GM21423 (cell line): Measurements from ENCODE around the gene MRPL23.
"Not testable (repeated sequence)": the region's sequence is repeated elsewhere in the genome, so short reads cannot be mapped to it uniquely, and the experiment has no call there.

Experiments
- ATAC-seq: cut with Tn5 transposase; IDR thresholded peaks from one replicate; pipeline ENCODE4 v1.9.1; 2021; ENCODE audit warnings: mild to moderate bottlenecking, moderate library complexity; ENCODE audit not compliant: unreplicated experiment

MRPL23 gene

DNA sequence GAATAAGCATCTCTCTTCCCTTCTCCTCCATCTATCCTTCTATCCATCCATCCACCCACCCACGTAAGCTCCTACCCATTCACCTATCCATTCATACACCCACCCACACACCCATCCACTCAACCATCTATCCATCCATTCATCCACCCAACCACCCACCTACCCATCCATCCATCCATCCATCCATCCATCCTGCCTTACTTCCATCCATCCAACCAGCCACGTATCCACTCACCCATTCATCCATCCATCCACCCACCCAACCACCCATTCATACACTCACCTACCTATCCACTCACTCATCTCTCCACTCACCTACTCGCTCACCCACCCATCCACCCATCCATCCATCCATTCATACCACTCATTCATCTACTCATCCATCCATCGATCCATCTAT, 14.5 kb upstream of the MRPL23 start:
- ATAC-seq = no peak

DNA sequence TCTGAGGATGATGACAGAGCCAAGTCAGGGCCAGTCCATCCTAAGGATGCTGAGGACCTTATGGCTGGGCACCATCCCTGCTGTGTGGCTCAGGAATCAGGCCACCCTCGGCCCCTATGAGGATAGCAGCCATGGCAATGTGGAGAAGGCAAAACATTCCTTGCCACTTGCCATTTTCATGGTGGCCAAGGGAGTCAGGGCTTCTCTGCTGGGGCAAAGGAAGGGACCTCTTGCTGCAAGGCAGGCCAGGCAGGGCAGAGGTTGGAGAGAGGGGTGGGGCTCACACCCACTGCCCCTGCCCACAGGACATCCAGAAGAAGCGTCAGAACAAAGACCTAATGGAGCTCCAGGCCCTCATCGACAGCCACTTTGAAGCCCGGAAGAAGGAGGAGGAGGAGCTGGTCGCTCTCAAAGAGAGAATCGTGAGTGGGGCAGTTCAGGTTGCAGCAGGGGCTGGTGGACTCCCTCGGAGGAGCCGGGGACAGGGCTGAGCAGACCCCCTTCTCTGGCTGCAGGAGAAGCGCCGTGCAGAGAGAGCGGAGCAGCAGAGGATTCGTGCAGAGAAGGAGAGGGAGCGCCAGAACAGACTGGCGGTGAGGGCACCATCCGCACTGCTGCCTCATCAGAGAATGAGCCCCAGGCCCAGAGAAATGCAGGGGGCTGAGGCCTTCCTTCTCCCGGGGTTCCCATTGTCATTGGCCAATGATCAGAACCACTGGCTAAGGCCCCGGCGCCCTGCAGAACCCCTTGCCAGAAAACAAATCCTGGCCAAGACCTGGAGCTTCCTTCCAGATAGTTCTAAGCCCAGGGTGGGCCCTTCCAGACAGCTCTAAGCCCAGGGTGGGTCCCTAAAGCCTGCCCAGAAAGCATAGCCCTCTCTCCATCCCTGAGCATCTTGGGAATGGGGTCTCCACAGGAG, 13.5 kb upstream of the MRPL23 start:
- no peak for ATAC-seq

DNA sequence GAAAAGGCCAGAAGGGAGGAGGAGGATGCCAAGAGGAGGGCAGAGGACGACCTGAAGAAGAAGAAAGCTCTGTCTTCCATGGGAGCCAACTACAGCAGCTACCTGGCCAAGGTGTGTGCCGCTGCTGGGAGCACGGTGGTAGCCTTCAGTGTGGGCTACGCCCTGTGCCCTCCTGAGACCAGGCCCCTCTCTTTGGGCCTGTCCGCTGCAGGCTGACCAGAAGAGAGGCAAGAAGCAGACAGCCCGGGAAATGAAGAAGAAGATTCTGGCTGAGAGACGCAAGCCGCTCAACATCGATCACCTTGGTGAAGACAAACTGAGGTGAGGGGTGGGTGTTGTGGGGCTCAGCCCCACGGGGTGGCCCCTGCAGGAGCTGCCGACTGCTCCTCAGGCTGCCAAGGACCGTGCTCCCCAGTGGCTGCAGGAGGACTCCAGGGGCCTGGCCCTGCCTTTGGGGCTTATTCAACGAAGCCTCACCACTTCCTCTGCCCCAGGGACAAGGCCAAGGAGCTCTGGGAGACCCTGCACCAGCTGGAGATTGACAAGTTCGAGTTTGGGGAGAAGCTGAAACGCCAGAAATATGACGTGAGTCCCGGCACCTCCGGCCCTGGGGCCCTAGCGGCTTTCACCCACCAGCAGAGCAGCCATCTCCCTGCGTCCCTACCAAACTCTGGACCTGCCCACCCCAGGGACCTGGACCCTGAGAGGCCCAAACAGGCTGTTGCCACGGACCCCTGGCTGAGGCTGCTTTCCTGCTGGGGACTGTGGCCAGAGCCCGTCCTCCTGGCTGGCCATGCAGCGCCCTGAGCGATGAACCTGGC, 12.6 kb upstream of the MRPL23 start:
- ATAC-seq = no peak

DNA sequence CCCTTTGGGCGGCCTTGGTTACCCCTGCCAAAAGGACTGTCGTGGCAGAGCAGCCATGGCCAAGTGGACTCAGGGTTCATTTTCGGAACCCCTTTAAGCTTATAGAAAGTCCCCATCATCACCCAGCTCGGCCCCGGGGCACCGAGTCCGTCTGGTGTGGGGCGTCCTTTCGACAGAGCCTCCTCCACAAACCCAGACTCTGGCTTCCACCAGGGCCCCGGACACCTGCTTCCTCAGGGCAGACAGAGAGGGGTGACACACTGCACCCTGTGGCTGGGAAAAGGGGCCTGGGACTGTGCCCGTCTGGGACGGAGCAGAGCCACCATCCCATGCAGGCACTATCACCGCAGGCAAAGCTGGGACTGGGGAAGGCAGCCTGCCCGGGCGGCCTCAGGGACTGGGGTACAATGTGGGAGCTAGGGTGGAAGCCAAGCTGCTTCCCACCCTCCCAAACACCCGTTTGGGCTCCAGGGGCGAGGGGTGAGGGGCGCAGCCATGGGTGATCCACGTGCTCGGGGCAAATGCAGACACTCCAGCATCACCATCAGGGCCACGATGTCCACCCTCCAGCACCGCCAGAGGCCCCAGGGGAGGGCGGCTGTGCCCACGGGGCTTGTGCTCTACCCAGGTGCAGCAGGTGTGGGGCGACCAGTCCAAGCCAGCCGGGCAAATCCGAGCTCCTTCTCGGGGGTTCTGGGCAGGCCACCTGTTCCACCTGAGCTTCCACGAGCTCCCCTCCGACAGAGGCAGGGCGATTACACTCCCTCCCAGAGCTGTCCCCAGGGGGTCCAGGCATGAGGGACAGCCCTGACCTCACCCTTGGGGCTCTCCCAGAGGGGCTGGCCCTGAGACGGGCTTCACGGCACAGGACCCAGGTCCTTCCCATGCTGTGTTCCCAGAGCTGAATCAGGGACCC, 11.7 kb upstream of the MRPL23 start:
- no peak for ATAC-seq

DNA sequence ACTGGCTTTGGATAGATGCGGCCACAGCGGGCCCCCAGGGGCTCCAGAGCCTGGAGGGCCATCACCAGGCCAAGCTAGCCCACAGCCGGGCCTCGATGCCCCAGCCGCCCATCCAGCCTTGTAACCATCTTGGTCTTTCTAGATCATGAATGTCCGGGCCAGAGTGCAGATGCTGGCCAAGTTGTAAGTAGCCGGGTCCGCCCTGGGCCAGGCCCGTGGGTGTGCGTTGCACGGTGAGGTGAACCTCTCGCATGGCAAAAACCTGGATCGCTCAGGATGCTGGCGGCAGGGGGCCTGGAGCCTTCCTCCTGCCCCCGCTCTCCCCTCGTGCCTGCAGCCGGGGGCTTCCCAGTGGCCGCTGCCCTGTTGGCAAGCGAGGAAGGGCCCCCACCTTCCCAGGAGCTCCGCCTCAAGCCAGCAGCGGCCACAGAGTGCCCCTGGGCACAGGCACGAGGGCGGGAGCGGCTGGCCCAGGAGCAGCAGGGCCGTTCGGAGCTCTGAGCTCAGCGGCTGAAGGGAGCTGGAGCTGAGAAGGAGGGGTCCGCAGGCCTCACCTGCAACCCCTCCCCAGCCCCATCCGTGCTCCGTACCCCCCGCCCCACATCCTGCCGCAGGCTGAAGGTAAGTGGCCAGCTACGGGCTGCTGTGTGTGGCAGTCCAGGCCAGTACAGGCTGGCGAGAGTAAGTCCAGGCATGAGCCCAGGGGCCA, 10.9 kb upstream of the MRPL23 start:
- ATAC-seq = no peak

DNA sequence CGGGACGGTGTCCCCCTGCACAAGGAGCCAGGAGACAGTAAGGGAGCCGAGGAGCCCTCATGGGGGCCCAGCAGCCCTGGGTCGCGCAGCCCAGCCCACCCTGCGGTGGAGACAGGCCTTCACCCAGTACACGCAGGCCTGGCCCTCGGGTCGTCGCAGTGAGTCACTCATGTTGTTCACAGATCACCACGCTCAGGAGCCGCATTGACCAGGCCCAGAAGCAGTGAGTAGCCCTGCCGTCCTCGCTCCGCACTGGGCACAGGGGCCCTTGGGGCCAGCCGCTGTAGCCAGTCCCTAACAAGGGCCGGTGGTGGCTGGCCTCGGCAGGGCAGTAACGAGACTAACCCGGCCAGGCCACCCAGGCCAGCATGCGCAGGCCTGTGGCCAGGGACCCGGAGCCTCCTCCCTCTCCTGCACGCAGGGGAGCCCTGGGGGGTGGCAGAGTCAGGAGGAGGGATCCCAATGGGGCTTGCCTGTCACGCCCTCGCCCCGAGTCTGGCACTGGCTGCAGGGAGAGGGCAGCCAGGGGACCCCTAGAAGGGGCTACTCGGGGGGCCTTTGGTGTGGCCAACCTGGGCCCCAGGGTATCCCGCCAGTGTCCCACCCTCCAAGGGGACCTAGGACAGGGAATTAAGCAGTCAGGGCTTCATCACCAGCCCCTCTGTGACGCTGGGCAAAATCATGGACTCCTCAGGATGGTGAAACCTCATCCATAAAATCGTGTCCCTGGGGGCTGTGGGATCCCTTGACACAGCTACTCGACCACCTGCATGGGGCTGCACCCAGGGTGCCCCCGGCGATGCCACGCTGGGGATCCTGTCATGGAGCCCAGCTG, 10.1 kb upstream of the MRPL23 start:
- no peak for ATAC-seq

DNA sequence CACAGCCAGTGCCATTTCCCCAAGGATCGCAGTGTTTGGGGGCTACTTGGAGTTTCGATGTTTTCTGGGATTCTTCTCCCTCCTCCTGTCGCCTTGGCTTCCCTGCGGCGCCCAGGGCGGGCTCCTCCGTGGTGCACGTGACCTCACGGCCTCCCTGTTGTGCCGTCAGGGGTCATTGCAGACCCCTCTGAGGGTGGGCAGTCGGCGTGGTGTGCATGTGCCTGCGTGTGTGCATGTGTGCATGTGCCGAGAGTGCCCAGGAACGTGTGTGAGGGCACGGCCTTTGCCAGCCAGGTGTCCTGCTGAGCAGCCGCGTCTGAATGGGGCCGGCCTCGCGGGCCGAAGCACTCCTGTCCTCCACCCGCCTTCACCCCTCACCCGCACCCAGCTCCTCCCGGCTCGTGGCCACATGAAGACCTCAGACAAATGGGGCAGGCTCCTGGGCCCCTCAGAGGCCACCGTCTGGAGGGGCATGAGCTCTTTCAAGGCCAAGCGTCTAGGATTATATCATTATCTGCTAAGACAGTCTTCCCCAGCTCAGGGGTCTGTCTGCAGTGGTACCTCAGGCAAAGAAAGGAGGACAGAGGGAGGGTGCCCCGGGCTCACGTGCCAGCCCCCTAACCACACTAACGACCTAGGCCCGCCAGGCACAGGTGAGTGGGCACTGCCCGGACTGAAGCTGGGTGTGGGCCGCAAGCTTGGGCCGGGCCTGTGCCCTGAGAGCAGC, 9.4 kb upstream of the MRPL23 start:
- no peak for ATAC-seq

DNA sequence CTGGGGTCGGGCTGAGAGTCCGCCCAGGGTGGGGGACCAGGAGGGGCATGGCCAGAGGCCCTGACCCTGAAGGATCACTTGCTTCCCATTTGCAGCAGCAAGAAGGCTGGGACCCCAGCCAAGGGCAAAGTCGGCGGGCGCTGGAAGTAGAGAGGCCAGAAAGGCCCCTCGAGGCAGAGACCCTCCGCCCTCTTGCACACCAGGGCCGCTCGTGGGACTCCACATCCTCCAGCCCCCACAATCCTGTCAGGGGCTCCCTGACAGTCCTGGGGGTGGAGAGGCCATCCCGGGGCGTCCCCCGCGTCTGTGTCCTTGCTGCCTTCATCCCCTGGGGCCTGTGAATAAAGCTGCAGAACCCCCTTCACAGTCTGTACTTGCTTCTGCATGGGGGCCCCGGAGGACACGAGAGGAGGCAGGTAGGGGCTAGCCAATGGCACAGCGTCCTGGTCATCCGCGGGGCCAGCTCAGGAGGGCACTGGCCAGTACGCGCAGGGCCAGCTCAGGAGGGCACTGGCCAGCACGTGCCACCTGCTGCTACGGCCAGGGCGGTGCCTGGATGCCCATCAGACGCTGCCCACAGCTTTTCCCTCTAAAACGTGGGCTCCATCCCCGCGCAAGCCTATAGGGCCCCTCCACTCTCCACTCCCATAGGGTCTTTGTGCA, 8.7 kb upstream of the MRPL23 start:
- ATAC-seq = no peak

DNA sequence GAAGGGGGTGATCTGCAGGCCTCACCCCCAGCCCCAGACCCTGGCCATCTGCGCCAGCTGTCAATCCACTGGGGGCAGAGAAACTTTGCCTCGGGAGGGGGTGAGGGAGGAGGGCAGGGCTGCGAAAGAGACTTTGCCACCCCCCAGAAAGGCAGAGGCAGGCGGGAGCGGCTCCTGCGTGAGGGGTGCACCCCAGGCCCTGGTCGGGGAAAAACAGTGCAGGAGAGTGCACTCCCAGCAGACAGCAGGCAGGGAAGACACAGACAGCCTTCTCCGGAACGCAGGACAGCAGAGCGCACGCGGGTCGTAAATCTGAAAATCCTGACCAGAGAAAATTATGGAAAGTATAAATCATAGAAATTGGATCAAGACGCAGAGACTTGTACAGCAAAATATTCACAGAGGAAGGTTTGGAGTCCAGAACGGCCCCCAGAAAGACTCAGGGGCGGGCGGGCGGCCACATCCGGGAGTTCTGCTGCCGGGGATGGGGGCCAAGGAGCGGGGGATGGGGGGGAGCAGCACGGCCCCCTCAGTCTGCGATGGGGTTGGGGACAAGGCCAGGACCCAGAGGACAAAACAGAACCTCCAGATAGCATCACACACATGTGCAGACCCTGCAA, 8.0 kb upstream of the MRPL23 start:
- no peak for ATAC-seq

DNA sequence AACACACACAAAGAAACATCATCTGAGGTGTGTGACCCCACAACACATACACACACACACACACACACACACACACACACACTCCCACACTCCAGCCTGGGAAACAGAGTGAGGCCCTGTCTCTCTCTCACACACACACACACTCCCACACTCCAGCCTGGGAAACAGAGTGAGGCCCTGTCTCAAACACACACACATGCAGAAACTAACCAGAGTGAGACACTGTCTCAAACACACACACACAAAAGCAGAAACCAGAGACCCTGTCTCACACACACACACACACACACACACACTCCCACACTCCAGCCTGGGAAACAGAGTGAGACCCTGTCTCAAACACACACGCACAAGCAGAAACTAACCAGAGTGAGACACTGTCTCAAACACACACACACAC, 7.3 kb upstream of the MRPL23 start:
- ATAC-seq = not testable (repeated sequence)

DNA sequence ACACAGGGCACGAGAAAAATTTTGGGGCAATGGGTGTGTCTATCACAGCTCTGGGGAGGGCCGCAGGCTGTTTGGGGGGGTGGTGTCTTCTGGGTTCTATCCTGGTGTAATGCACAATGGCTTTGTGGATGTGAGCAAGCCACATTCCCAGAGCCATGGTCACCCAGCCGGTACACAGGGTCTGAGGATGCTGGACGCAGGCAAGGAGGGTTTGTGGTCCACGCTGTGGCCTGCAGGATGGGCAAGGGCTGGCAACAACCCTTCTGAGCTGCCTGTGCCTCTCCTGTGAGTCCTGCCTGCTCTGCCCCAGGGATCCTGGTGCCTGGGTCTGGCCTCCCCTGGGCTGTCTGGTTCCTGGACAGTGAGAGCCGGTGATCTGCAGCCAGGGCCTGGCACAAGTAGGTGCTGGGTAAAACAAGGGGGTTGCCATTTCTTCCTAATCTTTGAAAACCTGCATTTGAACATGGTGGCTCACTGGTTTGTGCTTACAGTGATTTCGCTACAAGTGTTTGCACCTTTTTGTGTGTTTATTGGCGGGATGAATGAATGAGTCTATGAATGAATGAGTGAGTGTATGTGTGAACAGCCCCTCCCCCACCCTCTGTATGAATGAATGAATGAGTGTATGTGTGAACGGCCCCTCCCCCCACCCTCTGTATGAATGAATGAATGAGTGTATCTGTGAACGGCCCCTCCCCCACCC, 4.4 kb upstream of the MRPL23 start:
- ATAC-seq = no peak

DNA sequence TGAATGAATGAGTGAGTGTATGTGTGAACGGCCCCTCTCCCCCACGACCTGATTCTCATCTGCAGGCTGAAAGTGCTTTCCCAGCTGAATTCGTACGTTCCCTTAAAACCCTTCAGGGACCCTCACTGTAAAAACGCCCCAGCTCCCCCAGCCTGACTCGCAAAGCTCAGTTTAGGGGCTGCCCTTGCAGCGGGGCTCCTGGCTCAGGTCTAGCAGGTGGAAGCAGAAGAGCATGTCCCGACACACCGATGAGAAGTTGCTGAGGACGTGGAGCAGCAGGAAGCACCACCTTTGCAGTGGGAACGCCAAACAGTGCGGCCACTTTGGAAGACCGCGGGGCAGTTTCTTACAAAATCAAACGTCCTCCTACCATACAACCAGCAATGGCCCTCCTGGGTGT, 3.6 kb upstream of the MRPL23 start:
- ATAC-seq = no peak

DNA sequence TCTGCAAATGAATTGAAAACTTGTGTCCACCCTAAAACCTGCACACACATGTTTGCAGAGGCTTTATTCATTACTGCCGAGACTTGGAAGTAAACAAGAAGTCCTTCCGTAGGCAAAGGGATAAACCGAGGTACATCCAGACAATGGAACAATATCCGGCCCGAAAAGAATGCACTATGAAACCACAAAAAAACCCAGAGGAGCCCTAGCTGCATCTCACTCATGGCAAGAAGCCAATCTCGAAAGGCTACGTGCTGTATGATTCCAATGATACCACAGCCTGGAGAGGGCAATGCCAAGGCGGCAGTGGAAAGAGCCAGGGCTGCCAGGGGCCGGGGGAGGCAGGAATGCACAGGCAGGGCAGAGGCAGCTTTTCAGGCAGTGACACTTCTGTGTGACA, 3.2 kb upstream of the MRPL23 start:
- ATAC-seq = no peak

DNA sequence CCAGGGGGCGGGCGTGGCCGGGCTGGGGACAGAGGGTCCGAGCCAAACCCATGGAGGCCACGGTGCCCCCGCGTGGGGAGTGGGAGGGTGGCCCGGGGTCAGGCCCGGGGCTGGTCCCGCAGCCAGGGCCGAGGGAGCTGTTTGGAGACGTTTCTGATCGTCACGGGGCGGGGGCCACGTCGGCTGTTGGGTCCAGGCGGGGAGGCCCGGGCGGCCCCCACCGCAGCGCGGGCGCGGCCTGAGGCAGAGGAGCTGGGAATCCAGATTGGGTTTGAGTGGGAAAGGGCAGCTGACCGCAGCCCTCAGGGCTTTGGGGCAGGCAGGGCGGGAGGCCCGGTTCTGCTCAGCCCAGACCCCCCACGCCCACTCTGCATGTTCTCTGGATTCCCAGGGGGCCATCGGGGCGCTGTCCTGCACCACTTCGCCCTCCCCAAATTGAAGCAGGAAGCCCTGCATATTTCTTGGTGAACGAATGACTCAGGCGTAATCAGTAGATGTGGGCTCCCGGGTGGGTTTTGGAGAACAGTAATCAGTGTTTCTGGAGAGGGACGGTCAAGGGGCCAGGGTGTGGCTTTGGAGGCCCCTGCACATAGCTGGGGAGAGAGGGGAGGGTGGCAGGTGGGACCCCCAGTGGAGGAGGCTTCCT, 583 bp downstream of the MRPL23 start:
- ATAC-seq = no peak

DNA sequence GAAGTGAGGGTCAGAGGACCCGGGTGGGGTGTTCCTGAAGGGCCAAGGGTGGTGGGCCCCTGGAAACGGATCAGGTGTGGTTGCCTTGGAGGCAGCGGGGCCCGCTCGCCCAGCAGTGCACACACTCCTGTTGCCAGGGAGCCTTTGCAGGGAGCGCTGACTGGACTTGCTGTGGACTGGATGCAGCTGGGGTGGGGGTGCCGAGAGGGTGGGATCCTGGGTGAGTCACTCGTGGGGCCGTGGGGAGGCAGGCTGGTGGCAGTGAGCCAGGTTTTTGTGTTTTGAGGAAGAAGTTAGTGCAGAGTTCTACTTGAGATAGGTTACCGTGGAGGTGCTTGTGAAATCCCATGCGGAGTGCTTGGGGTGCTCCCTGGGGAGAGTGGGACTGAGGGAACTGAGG, 1.3 kb downstream of the MRPL23 start:
- ATAC-seq = no peak

DNA sequence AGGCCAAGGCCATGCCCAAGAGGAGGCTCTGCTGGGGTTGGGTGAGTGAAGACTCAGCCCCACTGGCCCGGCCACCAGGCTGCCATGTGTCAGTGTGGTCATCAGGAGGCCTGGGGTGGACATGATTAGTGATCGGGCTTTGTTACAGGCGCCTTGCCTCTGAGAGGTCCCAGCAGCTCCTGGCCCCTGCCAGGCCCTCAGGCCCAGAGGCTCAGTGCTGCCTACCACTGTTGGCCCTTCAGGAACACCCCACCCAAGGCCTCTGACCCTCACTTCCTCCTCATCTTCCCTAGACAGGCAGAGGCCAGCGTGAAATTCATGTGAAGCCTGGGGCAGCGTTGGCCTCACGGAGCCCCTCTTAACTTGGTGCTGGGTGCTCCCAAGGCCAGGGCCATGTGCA, 2.2 kb downstream of the MRPL23 start:
- ATAC-seq = no peak

DNA sequence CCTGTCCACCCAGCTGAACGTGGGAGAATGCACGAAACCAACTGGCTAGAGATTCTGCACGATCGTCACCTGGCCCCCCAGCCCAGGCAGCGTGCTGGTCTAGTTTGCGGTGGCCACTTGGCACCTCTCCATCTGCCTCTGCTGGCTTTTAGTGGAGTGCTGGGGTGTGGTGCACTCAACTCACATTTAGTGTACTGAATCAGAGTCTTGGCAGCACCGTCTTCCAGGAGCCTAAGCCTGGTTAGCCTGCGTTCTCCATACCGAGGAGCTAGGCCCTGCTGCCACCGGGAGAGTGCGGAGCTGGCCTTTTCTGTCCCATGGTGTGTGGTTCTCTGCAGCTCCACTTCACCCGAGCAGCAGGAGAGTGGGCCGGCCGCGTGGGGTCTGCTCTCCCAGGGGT, 2.8 kb downstream of the MRPL23 start:
- ATAC-seq = no peak
